ENCODE results near the gene WDR13.
A peak's percentile ranks its signal among the peaks of the same experiment; 100 is the strongest.
"Not testable (repeated sequence)": the region's sequence is repeated elsewhere in the genome, so short reads cannot be mapped to it uniquely, and the experiment has no call there.

Gene WDR13

DNA sequence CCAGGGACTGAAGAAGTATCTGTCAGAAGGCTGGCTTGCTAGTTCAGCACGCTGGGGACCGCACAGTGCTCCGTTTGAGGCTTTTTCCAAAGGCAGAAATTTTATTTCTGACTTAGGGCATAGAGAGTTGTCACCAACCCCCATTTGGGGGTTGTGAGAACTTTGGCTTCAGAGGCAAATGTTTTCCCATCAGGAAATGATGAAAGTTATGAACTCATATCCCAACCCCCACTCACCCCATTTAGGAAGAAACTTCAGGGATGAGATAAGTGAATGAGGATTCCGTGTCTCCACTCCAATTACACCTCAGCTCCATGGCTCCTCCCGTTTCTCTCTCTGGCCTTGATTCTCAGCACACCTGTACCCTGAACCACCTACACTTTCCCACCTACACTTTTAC lies 4.3 kb upstream of the WDR13 start:
- DNase-seq (ENCODE audit: low read depth in 3 of 3, low spot score in 1 of 3) = no peak

DNA sequence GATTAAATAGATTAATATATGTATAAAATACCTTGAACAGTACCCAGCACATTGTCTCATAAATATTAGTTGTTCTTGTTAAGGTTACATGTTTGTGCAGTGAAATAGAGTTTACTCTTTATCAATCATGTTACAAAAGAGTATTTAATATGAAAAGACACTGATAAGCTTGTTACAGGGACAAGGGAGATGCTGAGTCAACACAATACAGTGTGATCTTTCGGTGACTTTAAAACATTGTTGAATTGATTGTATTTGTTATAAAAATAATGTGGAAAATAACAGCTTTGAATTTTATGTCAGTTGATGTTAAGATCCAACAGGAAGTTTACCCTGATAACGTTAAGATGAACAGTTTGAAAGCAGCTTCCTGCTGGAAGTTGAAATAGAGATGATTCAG lies 1.4 kb upstream of the WDR13 start:
- DNase-seq (ENCODE audit: low read depth in 3 of 3, low spot score in 1 of 3) = no peak

DNA sequence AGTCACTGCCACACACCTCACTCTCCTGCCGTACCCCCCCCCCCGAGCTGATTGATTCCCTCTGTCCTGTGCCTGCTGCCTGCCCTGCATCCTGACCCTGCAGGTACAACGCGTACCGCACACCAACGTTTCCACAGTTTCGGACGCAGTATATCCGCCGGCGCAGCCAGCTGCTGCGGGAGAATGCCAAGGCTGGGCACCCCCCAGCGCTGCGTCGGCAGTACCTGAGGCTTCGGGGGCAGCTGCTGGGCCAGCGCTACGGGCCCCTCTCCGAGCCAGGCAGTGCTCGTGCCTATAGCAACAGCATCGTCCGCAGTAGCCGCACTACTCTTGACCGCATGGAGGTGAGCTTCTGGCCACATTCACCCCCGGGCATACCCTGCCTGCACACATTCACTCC lies 1.3 kb downstream of the WDR13 start:
- DNase-seq (ENCODE audit: low read depth in 3 of 3, low spot score in 1 of 3) = no peak

DNA sequence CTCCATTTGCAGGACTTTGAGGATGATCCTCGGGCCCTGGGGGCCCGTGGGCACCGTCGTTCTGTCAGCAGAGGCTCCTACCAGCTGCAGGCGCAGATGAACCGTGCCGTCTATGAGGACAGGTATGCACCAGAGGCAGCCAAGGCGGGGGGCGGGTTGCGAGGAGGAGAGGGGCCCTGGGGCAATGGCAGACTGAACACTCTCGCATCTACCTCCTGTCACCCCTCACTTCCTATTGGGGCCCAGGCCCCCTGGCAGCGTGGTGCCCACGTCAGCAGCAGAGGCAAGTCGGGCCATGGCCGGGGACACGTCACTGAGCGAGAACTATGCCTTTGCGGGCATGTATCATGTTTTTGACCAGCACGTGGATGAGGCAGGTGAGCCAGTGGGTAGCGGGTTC lies 2.0 kb downstream of the WDR13 start:
- no peak for DNase-seq (ENCODE audit: low read depth in 3 of 3, low spot score in 1 of 3)

DNA sequence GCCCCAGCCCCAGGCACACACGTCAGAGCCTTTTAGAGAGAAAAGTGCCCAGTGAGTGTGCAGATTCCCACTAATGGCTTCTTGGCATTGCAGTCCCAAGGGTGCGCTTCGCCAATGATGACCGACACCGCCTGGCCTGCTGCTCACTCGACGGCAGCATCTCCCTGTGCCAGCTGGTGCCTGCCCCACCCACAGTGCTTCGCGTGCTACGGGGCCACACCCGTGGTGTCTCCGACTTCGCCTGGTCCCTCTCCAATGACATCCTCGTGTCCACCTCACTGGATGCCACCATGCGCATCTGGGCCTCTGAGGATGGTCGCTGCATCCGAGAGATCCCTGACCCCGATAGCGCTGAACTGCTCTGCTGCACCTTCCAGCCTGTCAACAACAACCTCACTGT lies 2.9 kb downstream of the WDR13 start:
- DNase-seq (ENCODE audit: low read depth in 3 of 3, low spot score in 1 of 3) = no peak

DNA sequence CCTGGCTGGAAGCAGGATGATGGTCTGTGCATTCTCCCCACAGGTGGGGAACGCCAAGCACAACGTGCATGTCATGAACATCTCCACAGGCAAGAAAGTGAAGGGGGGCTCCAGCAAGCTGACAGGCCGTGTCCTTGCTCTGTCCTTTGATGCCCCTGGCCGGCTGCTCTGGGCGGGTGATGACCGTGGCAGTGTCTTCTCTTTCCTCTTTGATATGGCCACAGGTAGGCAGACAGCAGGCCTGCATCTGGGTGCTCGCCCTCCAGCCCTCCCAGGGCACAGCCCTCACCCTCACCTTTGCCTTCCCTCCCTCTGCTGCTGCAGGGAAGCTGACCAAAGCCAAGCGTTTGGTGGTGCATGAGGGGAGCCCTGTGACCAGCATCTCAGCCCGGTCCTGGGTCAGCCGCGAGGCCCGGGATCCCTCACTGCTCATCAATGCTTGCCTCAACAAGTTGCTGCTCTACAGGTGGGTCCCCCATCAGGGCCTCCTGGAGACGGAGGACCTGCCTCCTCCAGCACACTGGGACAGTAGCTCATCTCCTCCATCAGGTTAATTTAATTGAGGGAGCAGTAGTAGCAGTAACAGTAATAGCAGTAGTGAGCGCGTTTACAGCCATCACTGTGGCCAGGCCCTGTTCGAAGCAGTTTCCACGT lies 4.6 kb downstream of the WDR13 start:
- no peak for DNase-seq (ENCODE audit: low read depth in 3 of 3, low spot score in 1 of 3)

DNA sequence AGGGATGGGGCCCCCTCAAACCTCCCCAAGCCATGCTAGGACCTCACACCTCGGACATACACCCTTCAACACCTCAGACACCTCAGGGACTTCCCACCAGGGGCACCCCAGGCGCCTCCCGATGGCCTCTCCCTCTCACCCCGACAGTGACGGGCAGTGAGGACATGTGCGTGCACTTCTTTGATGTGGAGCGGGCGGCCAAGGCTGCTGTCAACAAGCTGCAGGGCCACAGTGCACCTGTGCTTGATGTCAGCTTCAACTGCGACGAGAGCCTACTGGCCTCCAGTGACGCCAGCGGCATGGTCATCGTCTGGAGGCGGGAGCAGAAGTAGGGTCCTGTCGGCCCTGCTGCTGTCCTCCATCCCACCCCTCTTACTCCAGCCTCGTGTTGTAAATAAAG lies 7.4 kb downstream of the WDR13 start:
- DNase-seq (ENCODE audit: low read depth in 3 of 3, low spot score in 1 of 3) = no peak

DNA sequence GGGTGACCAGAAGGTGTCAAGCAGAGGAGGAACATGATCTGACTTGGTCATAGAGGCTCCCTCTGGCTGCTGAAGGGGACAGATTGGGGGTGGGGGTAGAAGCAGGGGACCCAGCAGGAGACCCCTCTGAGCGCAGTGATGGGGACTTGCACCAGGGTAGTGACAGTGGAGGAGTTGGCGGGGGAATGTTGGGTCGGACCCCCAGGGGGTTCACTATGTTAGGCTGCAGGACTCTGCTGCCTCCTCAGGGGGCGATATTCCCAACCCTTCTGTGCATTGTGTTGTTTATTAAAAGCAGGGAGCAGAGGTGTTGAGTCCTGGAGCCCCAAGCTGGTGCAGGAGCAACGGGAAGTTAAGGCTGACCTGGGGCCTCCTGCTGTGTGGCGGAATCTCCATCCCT lies 8.8 kb downstream of the WDR13 start:
- DNase-seq (ENCODE audit: low read depth in 3 of 3, low spot score in 1 of 3) = no peak

DNA sequence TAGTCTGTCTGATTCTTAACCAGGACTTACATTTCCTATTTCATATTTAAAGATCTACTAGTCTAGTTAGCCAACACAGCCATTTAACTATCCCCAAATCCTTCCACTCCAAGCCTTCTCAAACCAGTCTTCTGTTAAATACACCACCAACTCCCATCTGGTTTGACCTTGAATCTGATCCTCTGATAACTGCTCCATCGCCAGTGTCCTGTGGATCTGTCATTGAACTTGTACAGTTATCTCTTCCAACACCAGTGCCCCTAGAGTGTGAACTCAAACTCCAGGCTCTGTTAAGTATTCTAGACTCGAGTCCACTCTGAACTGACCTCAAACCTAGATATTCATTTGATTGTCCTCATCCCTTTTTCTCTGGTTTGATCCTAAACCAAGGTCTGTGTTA lies 14.4 kb downstream of the WDR13 start:
- no peak for DNase-seq (ENCODE audit: low read depth in 3 of 3, low spot score in 1 of 3)

DNA sequence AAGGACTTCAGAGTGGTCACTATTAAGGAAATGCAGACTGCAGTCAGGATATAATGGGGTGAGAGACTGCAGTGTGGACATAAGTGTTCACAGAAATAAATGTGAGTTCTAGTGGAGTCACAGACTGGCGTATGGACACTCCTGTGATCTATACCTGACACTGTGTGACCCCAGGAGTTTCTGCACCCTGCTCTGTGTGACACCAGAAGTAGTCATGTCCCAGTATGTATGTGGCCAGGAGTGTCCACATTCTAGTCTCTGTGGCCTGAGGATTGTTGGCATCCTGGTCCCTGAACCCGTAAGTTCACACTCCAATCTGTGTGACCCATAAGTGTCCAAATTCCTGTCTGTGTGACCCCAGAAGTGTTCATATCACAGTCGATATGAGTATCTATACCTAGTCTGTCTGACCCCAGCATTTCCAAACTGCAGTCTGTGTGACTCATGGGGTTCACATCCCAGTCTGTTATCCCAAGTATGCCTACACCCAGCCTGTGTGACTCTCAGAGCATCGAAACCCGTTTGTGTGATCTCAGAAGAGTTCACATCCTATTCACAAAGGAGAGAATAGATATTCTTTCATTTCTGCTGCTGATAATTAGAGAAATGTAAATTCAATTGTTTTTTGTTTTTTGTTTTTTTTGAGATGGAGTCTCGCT lies 16.3 kb downstream of the WDR13 start:
- no peak for DNase-seq (ENCODE audit: low read depth in 3 of 3, low spot score in 1 of 3)

DNA sequence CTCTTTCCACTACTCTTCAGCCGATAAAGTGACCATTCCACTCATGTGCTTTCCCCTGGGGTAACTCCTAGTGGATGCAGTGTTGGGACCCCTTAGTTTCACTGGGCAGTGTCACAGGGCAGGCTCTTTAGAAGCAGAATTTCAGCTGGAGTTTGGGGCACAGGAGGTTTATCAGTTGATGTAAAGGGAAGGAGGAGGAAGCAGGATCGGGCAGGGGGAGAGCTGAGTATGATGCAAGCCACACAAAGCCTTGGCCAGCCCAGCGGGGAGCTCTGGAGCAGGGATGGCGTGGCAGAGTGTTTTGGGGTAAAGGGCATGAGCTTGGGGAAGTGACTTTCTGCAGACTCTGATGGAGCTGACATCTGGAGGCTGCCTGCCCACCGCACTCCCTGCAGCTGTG lies 19.3 kb downstream of the WDR13 start:
- DNase-seq (ENCODE audit: low read depth in 3 of 3, low spot score in 1 of 3) = no peak

DNA sequence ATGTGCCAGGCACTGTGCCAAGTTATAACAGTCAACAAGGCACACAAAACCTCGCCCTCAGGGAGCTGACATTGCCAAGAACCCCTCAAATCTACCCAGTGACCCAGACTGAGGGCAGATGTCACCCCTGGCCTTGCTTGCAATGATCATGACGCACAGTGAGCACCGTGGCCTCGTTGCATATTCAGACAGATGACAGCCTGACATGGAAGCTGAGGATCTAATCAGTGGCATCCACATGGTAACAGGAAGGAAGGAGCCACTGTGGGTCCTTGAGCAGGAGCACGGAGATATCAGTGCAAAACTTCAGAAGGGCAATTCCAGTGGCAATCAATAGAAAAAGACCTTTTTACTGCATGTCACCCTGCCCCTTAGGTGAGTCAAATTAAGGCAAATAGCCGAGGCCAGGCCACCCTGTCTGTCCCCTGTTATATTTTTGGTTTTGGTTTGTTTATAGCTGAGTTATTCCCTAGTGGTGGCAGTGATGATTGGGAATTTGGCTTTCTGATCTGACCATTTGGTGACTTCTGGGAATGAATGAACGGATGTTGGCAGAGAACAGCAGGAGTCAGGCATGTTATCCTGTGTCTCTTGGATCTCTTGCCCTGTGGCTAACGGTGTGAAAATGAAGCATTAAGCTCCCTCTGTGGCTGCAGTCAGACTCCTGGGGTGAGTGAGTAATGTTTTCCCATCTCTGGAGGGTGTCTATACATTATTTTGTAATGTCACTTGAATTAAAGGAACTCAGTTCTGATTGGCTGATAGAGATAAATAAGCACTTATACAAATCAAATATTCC lies 20.4 kb downstream of the WDR13 start:
- DNase-seq (ENCODE audit: low read depth in 3 of 3, low spot score in 1 of 3) = no peak

DNA sequence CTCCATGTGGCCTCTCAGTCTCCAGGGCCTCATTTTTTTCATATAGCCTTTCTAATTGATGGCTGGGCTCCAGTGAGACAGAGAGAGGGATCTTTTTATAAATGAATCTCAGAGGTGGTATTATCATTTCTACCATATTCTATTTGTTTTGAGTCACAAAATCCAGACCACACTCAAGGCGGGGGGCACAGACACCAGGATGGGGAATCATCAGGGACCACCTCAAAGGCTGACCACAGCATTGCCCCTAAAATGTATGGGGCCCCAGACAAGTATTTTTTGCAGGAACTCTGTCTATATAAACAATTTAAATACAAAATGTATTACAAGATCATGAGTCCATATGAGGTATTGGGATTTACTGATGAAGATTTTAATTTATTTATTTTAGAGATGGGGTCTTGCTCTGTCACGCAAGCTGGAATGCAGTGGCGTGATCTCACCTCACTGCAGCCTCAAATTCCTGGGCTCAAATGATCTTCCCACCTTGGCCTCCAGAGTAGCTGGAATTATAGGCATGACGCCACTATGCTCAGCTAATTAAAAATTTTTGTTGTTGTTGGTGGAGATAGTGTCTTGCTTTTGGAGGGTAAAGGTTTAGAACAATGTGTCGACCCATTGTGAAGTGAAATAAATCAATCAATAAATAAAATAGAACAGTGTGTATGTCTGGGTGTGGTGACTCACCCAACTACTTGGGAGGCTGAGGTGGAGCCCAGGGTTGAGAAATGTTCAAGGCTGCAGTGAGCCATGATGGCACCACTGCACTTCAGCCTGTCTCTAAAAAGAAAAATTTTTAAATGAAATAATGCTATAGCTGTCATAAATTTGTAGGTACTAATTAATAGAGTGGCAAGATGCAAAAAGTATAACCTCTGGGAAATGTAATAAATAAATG lies 29.4 kb downstream of the WDR13 start:
- no peak for DNase-seq (ENCODE audit: low read depth in 3 of 3, low spot score in 1 of 3)

DNA sequence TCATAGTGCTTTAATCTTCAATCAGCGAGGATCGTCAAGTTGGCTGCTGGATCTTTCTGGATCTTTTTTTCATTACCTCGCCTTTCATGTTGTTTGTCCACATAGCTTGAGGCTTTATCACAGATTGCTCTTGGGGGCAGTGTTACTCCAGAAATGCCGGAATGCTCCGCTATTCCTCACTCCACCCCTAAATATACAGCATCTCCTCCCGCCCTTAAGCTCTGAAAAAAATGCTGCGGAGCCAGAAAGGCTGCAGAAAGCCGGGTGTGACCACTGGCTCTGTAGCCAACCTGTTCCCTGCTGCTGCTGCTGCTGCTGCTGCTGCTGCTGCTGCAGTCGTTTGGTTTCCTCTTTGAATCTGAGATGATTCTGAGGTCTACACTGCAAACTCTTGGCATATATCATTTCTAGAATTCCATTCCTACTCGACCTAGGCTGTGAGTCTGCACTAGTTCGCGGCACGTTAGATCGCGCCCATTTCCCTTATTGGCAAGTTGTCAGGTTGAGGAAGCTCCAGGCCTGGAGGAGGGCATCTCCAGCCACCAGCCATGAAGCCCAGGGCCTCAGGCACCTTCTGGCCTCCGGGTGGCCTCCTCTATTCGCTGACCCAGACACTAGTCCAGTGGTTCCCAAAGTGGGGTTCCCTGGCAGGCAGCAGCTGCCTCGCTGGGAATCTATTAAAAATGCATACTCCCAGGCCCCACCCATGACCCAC lies 34.2 kb downstream of the WDR13 start:
- peak; percentile 2 to 27 (median 18) for DNase-seq (ENCODE audit: low read depth in 3 of 3, low spot score in 1 of 3)

DNA sequence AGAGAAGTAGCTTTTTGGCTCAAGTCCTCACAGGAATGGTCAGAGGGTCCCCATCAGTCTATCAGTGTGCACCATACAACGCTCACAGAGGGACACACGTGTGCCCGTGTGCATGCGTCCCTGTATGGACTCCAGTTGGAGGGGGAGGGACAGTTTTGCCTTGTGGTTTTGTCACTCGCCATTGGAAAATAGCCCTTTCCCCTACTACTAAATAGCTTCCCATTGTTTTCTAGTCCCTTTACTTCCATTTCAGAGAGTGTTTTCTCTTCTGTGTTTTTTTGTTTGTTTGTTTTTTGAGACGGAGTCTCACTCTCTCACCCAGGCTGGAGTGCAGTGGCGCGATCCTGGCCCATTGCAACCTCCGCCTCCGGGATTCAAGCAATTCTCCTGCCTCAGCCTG lies 34.9 kb downstream of the WDR13 start:
- no peak for DNase-seq (ENCODE audit: low read depth in 3 of 3, low spot score in 1 of 3)

DNA sequence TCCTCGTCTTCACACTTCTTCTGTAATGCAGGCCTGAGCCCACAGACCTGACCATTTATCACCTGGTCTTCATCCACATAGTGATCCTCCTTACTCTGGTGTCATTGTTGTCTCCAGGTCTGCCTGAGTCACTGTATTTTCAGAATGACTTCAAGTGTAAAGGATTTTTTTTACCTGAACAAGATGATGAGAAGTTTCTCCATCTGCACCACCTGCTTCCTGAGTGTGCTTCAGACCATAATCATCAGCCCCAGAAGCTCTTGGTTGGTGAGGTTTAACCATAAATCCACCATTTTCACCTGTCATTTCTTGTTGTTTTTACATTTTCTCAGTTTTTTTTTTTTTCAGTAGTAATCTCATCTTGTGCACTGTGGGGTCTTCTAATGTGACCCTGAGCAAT lies 39.0 kb downstream of the WDR13 start:
- DNase-seq (ENCODE audit: low read depth in 3 of 3, low spot score in 1 of 3) = no peak

DNA sequence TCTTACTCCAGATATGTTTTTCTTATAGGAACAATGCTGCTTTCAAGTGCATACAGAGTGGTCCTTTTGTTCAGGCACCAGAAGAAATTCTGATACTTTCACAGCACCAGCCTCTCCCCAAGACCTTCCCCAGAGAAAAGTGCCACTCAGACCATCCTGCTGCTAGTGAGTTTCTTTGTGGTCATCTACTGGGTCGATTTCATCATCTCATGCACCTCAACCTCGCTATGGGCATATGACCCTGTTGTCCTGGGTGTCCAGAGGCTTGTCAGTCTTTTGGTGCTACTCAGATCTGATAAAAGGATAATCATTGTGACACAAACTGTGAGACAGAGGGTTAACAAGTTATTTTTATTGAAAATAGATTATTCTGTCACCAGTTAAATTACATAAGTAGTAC lies 39.5 kb downstream of the WDR13 start:
- DNase-seq (ENCODE audit: low read depth in 3 of 3, low spot score in 1 of 3) = no peak

DNA sequence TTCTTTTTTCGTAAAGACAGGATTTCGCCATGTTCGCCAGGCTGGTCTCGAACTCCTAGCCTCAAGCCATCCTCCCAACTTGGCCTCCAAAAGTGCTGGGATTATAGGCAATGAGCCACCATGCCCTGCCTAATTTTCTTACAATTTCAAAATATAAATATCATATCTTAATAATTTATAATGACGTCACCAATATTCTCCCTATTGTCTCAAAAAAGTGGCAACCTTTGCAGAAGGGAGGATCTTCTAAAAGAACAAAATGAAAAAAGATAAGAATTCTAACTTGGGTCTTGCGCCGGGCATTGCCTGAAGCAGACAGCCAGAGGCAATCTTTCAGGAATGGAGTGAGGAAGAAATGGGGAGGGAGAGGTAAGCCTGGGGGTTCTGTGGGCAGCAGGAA lies 48.4 kb downstream of the WDR13 start:
- DNase-seq (ENCODE audit: low read depth in 3 of 3, low spot score in 1 of 3) = no peak

DNA sequence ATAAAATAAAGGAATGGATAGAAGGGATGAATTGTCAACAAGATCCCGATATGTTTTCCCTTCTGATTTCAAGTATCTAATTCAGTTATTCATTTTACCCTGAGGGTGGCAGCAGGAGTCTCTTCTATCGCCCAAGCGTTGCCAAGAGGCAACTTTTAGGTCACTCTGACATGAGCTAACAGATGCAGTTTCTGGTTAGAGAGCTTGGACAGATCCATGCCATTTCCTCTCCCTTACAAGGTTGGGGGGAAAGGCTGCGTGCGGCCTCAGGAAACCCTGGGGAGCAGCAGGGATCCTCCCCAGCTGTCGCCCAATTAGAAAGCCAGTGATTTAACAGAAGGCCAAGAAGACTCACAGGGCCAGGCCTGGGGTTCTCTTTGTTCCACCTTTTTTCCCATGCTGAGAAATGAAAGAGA lies 51.1 kb downstream of the WDR13 start:
- no peak for DNase-seq (ENCODE audit: low read depth in 3 of 3, low spot score in 1 of 3)

DNA sequence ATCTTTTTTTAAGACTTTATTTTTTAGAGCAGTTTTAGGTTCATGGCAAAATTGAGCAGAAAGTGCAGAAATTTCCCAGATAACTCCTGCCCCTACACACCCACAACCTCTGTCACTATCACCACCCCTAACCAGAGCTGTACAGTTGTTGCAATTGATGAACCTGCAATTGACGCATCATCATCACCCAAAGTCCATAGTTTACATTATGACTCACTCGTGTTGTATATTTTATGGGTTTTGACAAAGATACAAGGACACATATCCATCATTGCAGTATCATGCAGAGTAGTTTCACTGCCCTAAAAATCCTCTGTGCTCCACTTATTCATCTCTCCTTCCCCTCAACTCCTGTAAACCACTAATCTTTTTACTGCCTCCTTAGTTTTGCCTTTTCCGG lies 51.8 kb downstream of the WDR13 start:
- DNase-seq (ENCODE audit: low read depth in 3 of 3, low spot score in 1 of 3) = no peak

DNA sequence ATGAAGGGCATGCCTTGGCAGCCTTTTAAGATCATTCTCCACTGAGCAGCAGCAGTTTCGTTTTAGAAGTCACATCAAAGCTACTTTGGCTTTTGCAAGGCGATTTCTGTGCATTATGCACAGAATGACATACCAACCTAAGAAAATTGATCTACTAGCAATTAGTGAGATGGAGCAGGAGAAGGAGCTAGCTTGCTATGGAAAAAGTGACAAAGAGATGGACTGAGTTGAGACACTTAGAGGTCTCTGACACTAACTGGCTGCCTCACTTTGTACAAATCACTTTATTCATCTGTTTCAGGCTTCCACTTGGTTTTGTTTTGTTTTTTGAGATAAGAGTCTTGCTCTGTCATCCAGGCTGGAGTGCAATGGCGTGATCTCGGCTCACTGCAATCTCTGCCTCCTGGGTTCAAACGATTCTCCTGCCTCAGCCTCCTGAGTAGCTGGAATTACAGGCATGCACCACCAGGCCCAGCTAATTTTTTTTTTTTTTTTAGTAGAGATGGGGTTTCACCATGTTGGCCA lies 54.8 kb downstream of the WDR13 start:
- not testable (repeated sequence) for DNase-seq (ENCODE audit: low read depth in 3 of 3, low spot score in 1 of 3)

All from stimulated activated CD4-positive, alpha-beta T cell treated with anti-CD3 and anti-CD28 coated beads, TNF-alpha, amount 100 ng/mL, for 1 hour (primary cell).